Type B pancreatic cell (in vitro differentiated cells): Measurements from ENCODE around the gene A3GALT2. TPM values are rescaled to one million over a fixed set of nuclear protein-coding genes. Genes with fewer than 3 reads are reported as not detected.

ENCODE experiments used
- DNase-seq: peaks from one replicate; pipeline ENCODE4 v3.0.0; 2021; ENCODE audit warnings: mixed read lengths; ENCODE audit not compliant: unreplicated experiment; ENCODE audit errors: extremely low spot score
- H3K27ac Mint-ChIP-seq: 2 replicates; pipeline ENCODE4 v1.8.0; 2021; ENCODE audit warnings: mild to moderate bottlenecking, mixed read lengths
- H3K27me3 Mint-ChIP-seq: 2 replicates; pipeline ENCODE4 v1.8.0; 2021; ENCODE audit warnings: mixed read lengths
- H3K36me3 Mint-ChIP-seq: 2 replicates; pipeline ENCODE4 v1.8.0; 2021; ENCODE audit warnings: mixed read lengths
- H3K4me1 Mint-ChIP-seq: one replicate; pipeline ENCODE4 v1.8.0; 2021; ENCODE audit warnings: mixed read lengths; ENCODE audit not compliant: unreplicated experiment
- H3K4me3 Mint-ChIP-seq: 2 replicates; pipeline ENCODE4 v1.8.0; 2021; ENCODE audit warnings: mild to moderate bottlenecking, mixed read lengths
- H3K9me3 Mint-ChIP-seq: 2 replicates; pipeline ENCODE4 v1.8.0; 2021; ENCODE audit warnings: mixed read lengths
- CTCF ChIP-seq: fragments of 200-600 bp; sonication (generic); conservative IDR thresholded peaks from 2 replicates; pipeline ENCODE4 v1.5.0; 2021; ENCODE audit warnings: antibody characterized with exemption, mild to moderate bottlenecking
- total RNA-seq: library from RNA; stranded (reverse); gene quantifications from 2 replicates; pipeline ENCODE4 v1.2.1, GENCODE V29; 2021; ENCODE audit warnings: low replicate concordance

The A3GALT2 gene
- total RNA-seq, 1 donor from 2014 or later: 0.29 TPM

DNA sequence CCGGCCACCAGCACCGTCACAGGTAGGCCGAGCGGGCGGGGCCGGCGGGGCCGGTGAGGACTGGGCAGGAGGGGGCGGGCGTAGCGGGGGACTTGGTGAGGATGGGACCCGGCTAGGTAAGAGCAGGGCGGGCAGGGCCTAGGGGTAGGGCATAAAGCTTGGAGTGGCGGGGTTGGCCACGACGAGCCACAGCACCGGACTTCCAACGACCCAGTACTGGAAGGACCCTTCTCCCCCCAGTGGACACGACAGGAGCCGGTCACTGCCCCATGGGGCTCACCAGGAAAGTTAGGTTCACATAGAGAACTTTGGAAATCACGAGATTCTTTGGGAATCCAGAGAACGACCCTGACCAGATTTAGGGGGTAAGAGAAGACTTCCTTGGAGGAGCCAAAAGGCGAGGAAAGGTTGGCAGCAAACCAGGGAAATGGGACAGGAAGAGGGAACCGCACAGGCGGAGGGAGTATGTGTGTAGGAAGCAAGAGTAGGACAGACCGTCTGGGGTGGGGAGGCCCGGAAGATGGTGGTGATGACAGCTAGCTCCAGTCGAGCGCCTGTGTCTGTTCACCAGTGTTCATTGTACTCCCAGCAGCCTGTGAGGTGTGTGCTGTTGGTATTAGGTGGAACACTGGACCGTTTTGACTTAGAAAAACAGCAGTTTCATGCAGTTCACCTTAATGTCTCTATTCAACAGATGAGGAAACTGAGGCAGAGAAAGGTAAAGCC is 44.2 kb downstream of the A3GALT2 start:
- peaks cover 23% of the 10 kb centered on the region for H3K4me1 Mint-ChIP-seq
- H3K36me3 Mint-ChIP-seq: peaks cover 17% of the 10 kb centered on the region
- no peaks in the 10 kb centered on the region for H3K27me3 Mint-ChIP-seq
- no peak for DNase-seq
- TF ChIP-seq CTCF: no peak
- no peaks in the 10 kb centered on the region for H3K9me3 Mint-ChIP-seq
- H3K27ac Mint-ChIP-seq: no peak overlapping the region
- no peak overlapping the region for H3K4me3 Mint-ChIP-seq

DNA sequence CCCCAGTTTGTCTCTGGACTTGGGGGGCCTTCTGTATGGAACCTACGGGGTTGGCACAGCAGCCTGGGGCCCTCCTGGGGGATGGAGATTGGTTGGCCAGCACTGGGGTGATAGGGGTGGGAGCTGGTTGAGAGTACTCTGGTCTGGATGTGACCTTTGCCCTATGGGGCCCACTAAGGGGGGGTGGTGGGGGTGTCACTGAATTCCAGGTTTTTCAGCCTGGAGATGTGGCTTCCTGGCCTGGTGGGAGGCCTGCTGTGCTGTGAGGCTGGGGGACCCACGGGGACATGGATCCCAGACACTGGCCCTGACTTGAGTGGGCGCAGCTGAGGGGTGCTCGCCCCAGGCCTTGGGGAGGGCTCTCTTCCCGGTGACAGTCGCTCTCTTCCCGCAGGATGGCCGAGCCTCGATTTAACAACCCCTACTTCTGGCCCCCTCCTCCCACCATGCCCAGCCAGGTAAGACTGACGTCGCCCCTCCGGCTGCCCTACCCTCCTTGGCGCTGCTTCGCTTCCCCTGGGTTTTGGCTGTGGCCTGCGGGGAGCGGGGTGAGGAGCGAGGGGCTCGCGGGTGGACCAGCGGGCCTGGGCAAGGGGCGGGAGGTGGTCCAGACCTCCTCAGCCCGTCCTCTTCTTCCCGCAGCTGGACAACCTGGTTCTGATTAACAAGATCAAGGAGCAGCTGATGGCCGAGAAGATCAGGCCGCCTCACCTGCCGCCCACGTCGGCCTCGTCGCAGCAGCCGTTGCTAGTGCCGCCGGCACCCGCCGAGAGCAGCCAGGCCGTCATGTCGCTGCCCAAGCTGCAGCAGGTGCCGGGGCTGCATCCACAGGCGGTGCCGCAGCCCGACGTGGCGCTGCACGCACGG is 45.0 kb downstream of the A3GALT2 start:
- H3K27me3 Mint-ChIP-seq: no peaks in the 10 kb centered on the region
- peaks cover 15% of the 10 kb centered on the region for H3K36me3 Mint-ChIP-seq
- H3K9me3 Mint-ChIP-seq: no peaks in the 10 kb centered on the region
- H3K27ac Mint-ChIP-seq: no peak overlapping the region
- TF ChIP-seq CTCF: no peak
- H3K4me3 Mint-ChIP-seq: no peak overlapping the region
- peaks cover 31% of the 10 kb centered on the region for H3K4me1 Mint-ChIP-seq
- no peak for DNase-seq

GRCh38 chr1:33275195-33275594 is 45.7 kb downstream of the A3GALT2 start:
- H3K9me3 Mint-ChIP-seq: no peaks in the 10 kb centered on the region
- peaks cover 15% of the 10 kb centered on the region for H3K36me3 Mint-ChIP-seq
- no peak for DNase-seq
- H3K27ac Mint-ChIP-seq: no peak overlapping the region
- H3K27me3 Mint-ChIP-seq: no peaks in the 10 kb centered on the region
- H3K4me3 Mint-ChIP-seq: no peak overlapping the region
- peaks cover 36% of the 10 kb centered on the region for H3K4me1 Mint-ChIP-seq
- no peak for TF ChIP-seq CTCF

GRCh38 chr1:33274446-33274845 is 46.5 kb downstream of the A3GALT2 start:
- H3K36me3 Mint-ChIP-seq: peaks cover 13% of the 10 kb centered on the region
- no peak overlapping the region for H3K27ac Mint-ChIP-seq
- H3K27me3 Mint-ChIP-seq: no peaks in the 10 kb centered on the region

DNA sequence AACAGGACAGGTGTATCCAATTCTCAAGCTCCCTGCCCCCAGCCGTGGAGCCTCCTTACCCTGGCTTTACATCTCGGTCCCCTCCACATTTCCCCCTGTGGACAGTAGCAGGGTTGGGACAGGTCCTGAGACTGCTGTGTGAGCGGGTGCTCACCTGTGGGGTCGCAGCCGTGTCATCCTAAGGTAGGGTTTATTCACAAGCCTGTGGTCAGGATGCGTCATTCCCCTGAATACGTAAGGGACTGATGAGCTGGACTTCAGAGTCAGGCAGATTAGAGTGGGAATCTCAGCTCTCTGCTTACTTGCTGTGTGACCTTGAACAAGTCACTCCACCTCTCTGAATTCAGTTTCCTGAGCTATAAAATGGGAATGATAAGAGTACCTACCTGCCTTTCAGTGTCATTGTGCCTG is 46.9 kb downstream of the A3GALT2 start:
- Mint-ChIP-seq H3K27ac (no peak overlapping the region), H3K4me3 (no peak overlapping the region), H3K4me1 (peaks cover 36% of the 10 kb centered on the region), H3K9me3 (no peaks in the 10 kb centered on the region), H3K27me3 (no peaks in the 10 kb centered on the region), H3K36me3 (peaks cover 12% of the 10 kb centered on the region)
- no peak for TF ChIP-seq CTCF
- DNase-seq: no peak

More at GRCh38 chr1:33274446-33274845, 46.5 kb downstream of the A3GALT2 start:
- DNase-seq: no peak
- no peak for TF ChIP-seq CTCF
- no peaks in the 10 kb centered on the region for H3K9me3 Mint-ChIP-seq
- no peak overlapping the region for H3K4me3 Mint-ChIP-seq
- H3K4me1 Mint-ChIP-seq: peaks cover 36% of the 10 kb centered on the region
